ENCODE results near the gene MATCAP1. TPM values are rescaled to one million over a fixed set of nuclear protein-coding genes. Genes with fewer than 3 reads are reported as not detected.

The MATCAP1 gene
- polyA plus RNA-seq, 2 of the 4 experiments (the other 2 are of a cell fraction), result 7.5 to 20.8 TPM

DNA sequence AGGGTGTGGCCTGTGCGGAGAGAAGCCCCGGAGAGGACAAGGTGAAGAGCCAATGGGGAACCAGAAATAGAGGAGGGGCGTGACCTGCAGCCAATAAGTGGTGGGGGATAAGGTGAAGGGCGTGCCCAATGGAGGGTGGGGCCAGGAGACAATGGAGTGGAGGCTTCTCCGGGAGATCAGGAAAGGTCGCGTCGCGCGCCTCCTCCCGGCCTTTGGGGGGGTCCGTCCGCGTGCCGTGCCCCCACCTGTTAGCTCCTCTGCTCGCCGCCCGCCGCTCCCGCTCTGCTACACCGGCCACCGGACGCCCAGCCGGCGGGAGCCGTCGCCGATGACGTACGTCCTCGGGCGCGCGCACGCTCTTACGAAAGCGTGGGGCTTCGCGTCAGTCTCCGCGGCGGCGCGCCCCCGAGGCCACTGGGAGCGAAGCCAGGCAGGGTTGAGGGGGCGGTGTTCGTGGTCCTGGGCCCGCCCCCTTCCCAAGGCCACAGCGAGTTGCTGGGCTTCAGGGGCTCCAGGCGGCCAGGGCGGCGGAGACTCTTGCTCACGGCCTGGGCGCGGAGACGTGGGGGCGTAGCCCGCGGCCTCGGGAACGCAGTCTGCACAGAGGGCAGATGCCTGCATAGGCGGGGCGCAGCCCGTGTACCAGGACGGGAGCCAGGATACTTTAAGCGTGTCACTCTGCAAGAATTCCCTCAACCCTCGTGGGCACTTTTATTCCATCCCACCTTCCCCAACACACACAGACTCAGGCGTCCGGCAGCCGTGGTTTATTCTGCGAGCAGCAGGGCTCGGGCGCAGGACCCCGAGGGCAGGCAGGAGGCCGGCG is at the start of gene MATCAP1 (continued):
- TF ChIP-seq, protein P1, sequence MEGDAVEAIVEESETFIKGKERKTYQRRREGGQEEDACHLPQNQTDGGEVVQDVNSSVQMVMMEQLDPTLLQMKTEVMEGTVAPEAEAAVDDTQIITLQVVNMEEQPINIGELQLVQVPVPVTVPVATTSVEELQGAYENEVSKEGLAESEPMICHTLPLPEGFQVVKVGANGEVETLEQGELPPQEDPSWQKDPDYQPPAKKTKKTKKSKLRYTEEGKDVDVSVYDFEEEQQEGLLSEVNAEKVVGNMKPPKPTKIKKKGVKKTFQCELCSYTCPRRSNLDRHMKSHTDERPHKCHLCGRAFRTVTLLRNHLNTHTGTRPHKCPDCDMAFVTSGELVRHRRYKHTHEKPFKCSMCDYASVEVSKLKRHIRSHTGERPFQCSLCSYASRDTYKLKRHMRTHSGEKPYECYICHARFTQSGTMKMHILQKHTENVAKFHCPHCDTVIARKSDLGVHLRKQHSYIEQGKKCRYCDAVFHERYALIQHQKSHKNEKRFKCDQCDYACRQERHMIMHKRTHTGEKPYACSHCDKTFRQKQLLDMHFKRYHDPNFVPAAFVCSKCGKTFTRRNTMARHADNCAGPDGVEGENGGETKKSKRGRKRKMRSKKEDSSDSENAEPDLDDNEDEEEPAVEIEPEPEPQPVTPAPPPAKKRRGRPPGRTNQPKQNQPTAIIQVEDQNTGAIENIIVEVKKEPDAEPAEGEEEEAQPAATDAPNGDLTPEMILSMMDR (IDR thresholded peaks at IDR 0.05), result no peak
- TF ChIP-seq GATA3 (IDR thresholded peaks at IDR 0.05; ENCODE audit: borderline replicate concordance) (no peak), TP53 (CRISPR knock-in tag; IDR thresholded peaks at IDR 0.05) (no peak), RNF2 (IDR thresholded peaks at IDR 0.05; ENCODE audit: borderline replicate concordance, low read depth) (no peak), REST (IDR thresholded peaks at IDR 0.05) (no peak), NR3C1 (IDR thresholded peaks at IDR 0.05) (no peak), PHF8 (IDR thresholded peaks at IDR 0.05; ENCODE audit: borderline replicate concordance, low read depth) (peak; percentile 61), ZSCAN20 (CRISPR knock-in tag; IDR thresholded peaks at IDR 0.05) (no peak), SREBF2 (IDR thresholded peaks at IDR 0.05) (no peak), RFX5 (IDR thresholded peaks at IDR 0.05) (peak; percentile 54; the same call in 1 of the 2 replicates), HOXB5 (CRISPR knock-in tag; IDR thresholded peaks at IDR 0.05) (no peak), USF2 (IDR thresholded peaks at IDR 0.05) (no peak), KDM5A (IDR thresholded peaks at IDR 0.05) (no peak), ATOH8 (CRISPR knock-in tag; IDR thresholded peaks at IDR 0.05; ENCODE audit: low read depth) (no peak), MAFK (IDR thresholded peaks at IDR 0.05; ENCODE audit: partially characterized antibody) (no peak), JUNB (IDR thresholded peaks at IDR 0.05) (no peak), EHF (CRISPR knock-in tag; IDR thresholded peaks at IDR 0.05) (no peak), E2F6 (IDR thresholded peaks at IDR 0.05; ENCODE audit: borderline replicate concordance, low read depth) (peak; percentile 31; the same call in 1 of the 2 replicates), MYC (IDR thresholded peaks at IDR 0.05; ENCODE audit: borderline replicate concordance, low read length) (no peak), FOSL2 (IDR thresholded peaks at IDR 0.05) (no peak), FOSL2 (CRISPR knock-in tag; IDR thresholded peaks at IDR 0.05) (no peak; the same call in 1 of the 2 replicates), EHMT2 (IDR thresholded peaks at IDR 0.05; ENCODE audit: low read depth) (no peak), RARB (CRISPR knock-in tag; IDR thresholded peaks at IDR 0.05) (no peak)
